ENCODE data around the gene MRAS.

MRAS gene

DNA sequence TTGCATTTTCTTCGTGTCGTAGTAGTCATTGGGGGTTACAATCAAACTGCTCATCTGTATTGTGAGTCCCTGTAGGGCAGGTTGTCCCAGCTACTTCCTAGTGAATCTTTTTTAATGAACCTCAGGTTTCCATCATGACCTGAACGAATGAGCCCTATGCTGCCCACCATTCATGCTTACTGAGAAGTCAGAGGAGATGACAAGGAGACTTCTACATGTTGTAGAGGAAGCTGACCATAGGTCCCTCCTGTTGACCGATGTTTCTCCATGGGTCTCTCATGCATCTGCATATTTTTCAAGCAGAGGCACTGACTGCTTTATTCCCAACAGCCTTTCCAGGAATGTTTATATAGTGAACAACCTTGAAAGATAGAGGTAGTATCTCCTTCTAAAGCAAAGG is 13.8 kb upstream of the MRAS start:
- TF ChIP-seq, protein P1, sequence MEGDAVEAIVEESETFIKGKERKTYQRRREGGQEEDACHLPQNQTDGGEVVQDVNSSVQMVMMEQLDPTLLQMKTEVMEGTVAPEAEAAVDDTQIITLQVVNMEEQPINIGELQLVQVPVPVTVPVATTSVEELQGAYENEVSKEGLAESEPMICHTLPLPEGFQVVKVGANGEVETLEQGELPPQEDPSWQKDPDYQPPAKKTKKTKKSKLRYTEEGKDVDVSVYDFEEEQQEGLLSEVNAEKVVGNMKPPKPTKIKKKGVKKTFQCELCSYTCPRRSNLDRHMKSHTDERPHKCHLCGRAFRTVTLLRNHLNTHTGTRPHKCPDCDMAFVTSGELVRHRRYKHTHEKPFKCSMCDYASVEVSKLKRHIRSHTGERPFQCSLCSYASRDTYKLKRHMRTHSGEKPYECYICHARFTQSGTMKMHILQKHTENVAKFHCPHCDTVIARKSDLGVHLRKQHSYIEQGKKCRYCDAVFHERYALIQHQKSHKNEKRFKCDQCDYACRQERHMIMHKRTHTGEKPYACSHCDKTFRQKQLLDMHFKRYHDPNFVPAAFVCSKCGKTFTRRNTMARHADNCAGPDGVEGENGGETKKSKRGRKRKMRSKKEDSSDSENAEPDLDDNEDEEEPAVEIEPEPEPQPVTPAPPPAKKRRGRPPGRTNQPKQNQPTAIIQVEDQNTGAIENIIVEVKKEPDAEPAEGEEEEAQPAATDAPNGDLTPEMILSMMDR (conservative IDR thresholded peaks at IDR 0.05; ENCODE audit: low read depth, low read length), result no peak
- Histone ChIP-seq H3K27ac (no peak overlapping the region), H3K9ac (no peak overlapping the region), H3K36me3 (ENCODE audit: insufficient read depth) (no peaks in the 10 kb centered on the region), H3K4me1 (ENCODE audit: low read depth, poor library complexity, severe bottlenecking) (peaks cover 31% of the 10 kb centered on the region), H2AFZ (ENCODE audit: low read depth) (no peak overlapping the region), H4K20me1 (ENCODE audit: insufficient read depth) (no peaks in the 10 kb centered on the region), H3K79me2 (ENCODE audit: insufficient read depth, low read depth) (no peaks in the 10 kb centered on the region), H3K4me3 (IDR thresholded peaks at IDR 0.05; ENCODE audit: insufficient read depth, low read depth, low read length) (no peak overlapping the region), H3K4me2 (no peak overlapping the region), H3K27me3 (ENCODE audit: insufficient read depth, low read depth) (peaks cover 5% of the 10 kb centered on the region; the same call in 1 of the 2 replicates)

DNA sequence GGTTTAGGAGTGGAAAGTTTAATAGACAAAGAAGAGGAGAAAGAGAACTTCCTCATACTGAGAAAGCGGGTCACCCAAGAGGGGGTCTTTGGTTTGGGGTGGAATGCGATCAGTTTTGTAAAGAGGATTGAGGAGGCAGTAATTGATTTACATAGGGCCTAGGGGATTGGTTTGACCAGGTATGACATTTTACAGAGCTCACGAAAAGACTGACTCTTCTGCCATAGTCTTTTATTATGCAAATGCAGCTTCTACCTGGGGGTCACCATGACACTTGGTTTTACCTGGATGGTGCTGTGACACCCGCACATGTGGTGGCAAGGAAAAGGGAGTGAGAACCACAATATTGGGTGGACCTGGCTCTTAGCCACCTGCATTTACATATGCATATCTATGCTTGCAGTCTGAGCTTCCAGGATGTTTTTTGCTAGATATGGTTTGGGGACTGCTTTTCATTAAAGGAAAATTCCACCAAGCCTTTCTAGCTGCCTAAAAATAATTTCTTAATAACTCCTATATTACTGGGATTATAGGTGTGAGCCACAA is 11.9 kb upstream of the MRAS start:
- no peaks in the 10 kb centered on the region for H4K20me1 ChIP-seq (ENCODE audit: insufficient read depth)
- no peak overlapping the region for H3K4me2 ChIP-seq
- no peak overlapping the region for H2AFZ ChIP-seq (ENCODE audit: low read depth)
- H3K4me3 ChIP-seq (IDR thresholded peaks at IDR 0.05; ENCODE audit: insufficient read depth, low read depth, low read length), result no peak overlapping the region
- H3K27ac ChIP-seq, result no peak overlapping the region
- peaks cover 12% of the 10 kb centered on the region for H3K4me1 ChIP-seq (ENCODE audit: low read depth, poor library complexity, severe bottlenecking)
- H3K27me3 ChIP-seq (ENCODE audit: insufficient read depth, low read depth), result no peaks in the 10 kb centered on the region
- no peaks in the 10 kb centered on the region for H3K79me2 ChIP-seq (ENCODE audit: insufficient read depth, low read depth)
- no peaks in the 10 kb centered on the region for H3K36me3 ChIP-seq (ENCODE audit: insufficient read depth)
- H3K9ac ChIP-seq, result no peak overlapping the region
- TF ChIP-seq, protein P1 (conservative IDR thresholded peaks at IDR 0.05; ENCODE audit: low read depth, low read length), result no peak

DNA sequence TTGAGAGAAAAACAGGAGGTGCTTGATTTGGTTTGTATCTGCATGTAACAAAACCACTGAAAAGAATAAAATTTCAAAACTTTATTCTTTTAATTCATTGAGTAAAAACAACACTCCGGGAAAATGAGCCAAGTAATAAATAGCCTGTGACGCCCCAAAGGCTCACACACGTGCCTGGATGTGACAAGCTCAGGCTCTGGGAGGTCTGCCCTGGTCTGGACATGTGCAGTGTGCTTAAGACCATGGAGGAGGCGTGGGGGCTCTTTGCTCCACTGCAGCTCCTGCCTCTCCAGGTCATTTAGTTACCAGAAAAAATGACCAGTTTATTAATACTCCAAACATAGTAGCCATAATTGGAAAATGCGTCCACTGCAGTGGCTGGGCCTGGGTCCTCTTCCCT is 10.1 kb upstream of the MRAS start:
- TF ChIP-seq, protein P1 (conservative IDR thresholded peaks at IDR 0.05; ENCODE audit: low read depth, low read length), result no peak
- Histone ChIP-seq H2AFZ (ENCODE audit: low read depth) (no peak overlapping the region), H3K36me3 (ENCODE audit: insufficient read depth) (no peaks in the 10 kb centered on the region), H4K20me1 (ENCODE audit: insufficient read depth) (no peaks in the 10 kb centered on the region), H3K4me3 (IDR thresholded peaks at IDR 0.05; ENCODE audit: insufficient read depth, low read depth, low read length) (no peak overlapping the region), H3K79me2 (ENCODE audit: insufficient read depth, low read depth) (no peaks in the 10 kb centered on the region), H3K4me1 (ENCODE audit: low read depth, poor library complexity, severe bottlenecking) (no peaks in the 10 kb centered on the region), H3K9ac (no peak overlapping the region), H3K4me2 (no peak overlapping the region), H3K27ac (no peak overlapping the region), H3K27me3 (ENCODE audit: insufficient read depth, low read depth) (no peaks in the 10 kb centered on the region)

DNA sequence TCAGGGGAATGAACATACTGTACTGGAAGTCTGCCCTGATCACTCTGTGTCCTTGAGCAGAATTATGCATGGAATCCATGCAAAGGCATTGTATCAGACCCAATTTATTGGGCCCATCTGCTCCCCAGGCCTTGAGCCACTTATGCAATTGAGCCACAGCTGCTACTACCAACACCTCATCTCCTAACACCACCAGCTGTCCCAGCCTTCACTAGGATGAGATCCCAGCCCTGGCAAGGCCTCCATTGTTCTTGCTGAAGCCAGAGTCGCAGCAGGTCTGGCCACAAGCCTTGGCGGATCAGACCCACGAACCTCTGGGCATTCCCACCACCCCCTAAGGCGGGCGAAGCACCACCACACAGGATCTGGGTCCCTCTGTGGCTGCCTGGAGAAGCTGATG is 9.6 kb upstream of the MRAS start:
- H3K4me1 ChIP-seq (ENCODE audit: low read depth, poor library complexity, severe bottlenecking), result no peaks in the 10 kb centered on the region

More for the DNA sequence above, 9.6 kb upstream of the MRAS start:
- TF ChIP-seq, protein P1 (conservative IDR thresholded peaks at IDR 0.05; ENCODE audit: low read depth, low read length), result no peak
- H3K4me3 ChIP-seq (IDR thresholded peaks at IDR 0.05; ENCODE audit: insufficient read depth, low read depth, low read length), result no peak overlapping the region
- H3K79me2 ChIP-seq (ENCODE audit: insufficient read depth, low read depth), result no peaks in the 10 kb centered on the region
- no peak overlapping the region for H3K27ac ChIP-seq
- no peak overlapping the region for H3K9ac ChIP-seq
- H3K27me3 ChIP-seq (ENCODE audit: insufficient read depth, low read depth), result no peaks in the 10 kb centered on the region
- H3K4me2 ChIP-seq, result no peak overlapping the region
- no peak overlapping the region for H2AFZ ChIP-seq (ENCODE audit: low read depth)
- no peaks in the 10 kb centered on the region for H4K20me1 ChIP-seq (ENCODE audit: insufficient read depth)
- no peaks in the 10 kb centered on the region for H3K36me3 ChIP-seq (ENCODE audit: insufficient read depth)

Data from KMS-11 (cell line).